Tibial nerve (tissue), 3 donors: ENCODE results near the gene HAUS3.

Experiments
- POLR2A ChIP-seq, 2 donors: fragments of 450-650 bp; IDR thresholded peaks; one replicate each; pipeline ENCODE4 v1.6.1; 2017; ENCODE audit warnings: antibody characterized with exemption in 2 of 2, mild to moderate bottlenecking in 2 of 2, moderate library complexity in 2 of 2
- TF ChIP-seq, protein P1 (sequence below), 5 experiments: fragments of 200-600 bp in 3 of 5; fragments of 450-650 bp in 2 of 5; sonication (generic) in 3 of 5; IDR thresholded peaks; one replicate each; pipeline ENCODE4 v1.5.1; 2016 to 2019; ENCODE audit warnings: antibody characterized with exemption in 5 of 5, mild to moderate bottlenecking in 3 of 5, moderate library complexity in 2 of 5

DNA sequence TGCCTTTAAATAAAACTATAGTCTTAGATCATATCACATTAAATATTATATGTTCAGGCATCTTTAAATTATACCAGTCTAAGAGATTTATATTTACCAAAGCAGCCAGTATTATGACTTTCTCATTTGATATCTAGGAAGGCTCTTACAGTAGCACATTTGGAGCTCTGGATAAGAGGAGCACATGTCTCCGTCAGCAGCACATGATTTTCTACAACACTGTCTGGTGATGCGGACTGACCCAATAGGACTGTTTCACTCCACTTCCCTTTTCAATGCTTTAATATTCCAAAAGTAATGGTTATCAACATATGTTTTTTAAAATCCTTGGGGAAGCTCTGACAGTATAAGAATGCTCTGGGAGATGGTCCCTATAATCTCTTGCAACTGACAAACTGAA lies 61.5 kb downstream of the HAUS3 start:
- TF ChIP-seq, protein P1, sequence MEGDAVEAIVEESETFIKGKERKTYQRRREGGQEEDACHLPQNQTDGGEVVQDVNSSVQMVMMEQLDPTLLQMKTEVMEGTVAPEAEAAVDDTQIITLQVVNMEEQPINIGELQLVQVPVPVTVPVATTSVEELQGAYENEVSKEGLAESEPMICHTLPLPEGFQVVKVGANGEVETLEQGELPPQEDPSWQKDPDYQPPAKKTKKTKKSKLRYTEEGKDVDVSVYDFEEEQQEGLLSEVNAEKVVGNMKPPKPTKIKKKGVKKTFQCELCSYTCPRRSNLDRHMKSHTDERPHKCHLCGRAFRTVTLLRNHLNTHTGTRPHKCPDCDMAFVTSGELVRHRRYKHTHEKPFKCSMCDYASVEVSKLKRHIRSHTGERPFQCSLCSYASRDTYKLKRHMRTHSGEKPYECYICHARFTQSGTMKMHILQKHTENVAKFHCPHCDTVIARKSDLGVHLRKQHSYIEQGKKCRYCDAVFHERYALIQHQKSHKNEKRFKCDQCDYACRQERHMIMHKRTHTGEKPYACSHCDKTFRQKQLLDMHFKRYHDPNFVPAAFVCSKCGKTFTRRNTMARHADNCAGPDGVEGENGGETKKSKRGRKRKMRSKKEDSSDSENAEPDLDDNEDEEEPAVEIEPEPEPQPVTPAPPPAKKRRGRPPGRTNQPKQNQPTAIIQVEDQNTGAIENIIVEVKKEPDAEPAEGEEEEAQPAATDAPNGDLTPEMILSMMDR (IDR thresholded peaks at IDR 0.05): no peak
- no peak for TF ChIP-seq POLR2A (IDR thresholded peaks at IDR 0.05)
